ENCODE results near the gene CBLB. TPM values are rescaled to one million over a fixed set of nuclear protein-coding genes. Genes with fewer than 3 reads are reported as not detected.

The CBLB gene
- total RNA-seq, 5 donors from 2014 or later (not counting 1 experiment from before 2014, with no cell fraction given) = 81.3 to 120 (median 99.6) TPM

- no CpG with 5 or more reads among the region's 4 CpGs for WGBS (ENCODE audit: insufficient coverage)
- H3K9me3 Mint-ChIP-seq = no peaks in the 10 kb centered on the region
- H3K27ac ChIP-seq (ENCODE audit: low read length) = no peak overlapping the region
- H3K4me1 ChIP-seq (ENCODE audit: control insufficient read depth in 1 of 2, extremely low read depth in 1 of 2, insufficient read depth in 2 of 2, low read length in 2 of 2) = peaks cover 5 to 50% of the 10 kb centered on the region in 2 experiments
- H3K27me3 Mint-ChIP-seq = no peaks in the 10 kb centered on the region
- peaks cover 28% of the 10 kb centered on the region for H3K36me3 Mint-ChIP-seq
- H3K27me3 ChIP-seq (replicated peaks in 1 of 2; ENCODE audit: control insufficient read depth in 2 of 2, extremely low read depth in 1 of 2, insufficient read depth in 2 of 2, low read length in 1 of 2) = no peaks in the 10 kb centered on the region
- H3K36me3 ChIP-seq (ENCODE audit: control insufficient read depth in 2 of 2, extremely low read depth in 1 of 2, insufficient read depth in 1 of 2, low read length in 1 of 2) = peaks cover 0 to 18% of the 10 kb centered on the region in 2 donors
- ATAC-seq (replicated peaks in 1 of 4) = no peak
- H3K4me3 Mint-ChIP-seq = peak overlapping the region; percentile 88 to 98 (median 93)
- peak overlapping the region; percentile 34 to 42 for H3K27ac Mint-ChIP-seq
- peaks cover 39 to 45% (median 45%) of the 10 kb centered on the region in 3 donors for H3K4me1 Mint-ChIP-seq
- H3K4me3 ChIP-seq (ENCODE audit: control insufficient read depth in 1 of 2, extremely low read depth in 1 of 2, low read length in 1 of 2) = no peak overlapping the region
- POLR2A ChIA-PET = no interaction called here
- no peaks in the 10 kb centered on the region for H3K9me3 ChIP-seq
- DNase-seq = no peak
- CTCF ChIA-PET = no interaction called here
These were observed 4.6 kb downstream of the CBLB start for GRCh38 chr3:105864212-105864611.

- CTCF ChIA-PET = interaction anchor here in 1 of 2 donors (1.0 kb wide), 1 partner anchor 176 kb away, joined by 3 read pairs; no protein-coding TSS in a partner anchor
- no peaks in the 10 kb centered on the region for H3K27me3 ChIP-seq (replicated peaks in 1 of 2; ENCODE audit: control insufficient read depth in 2 of 2, extremely low read depth in 1 of 2, insufficient read depth in 2 of 2, low read length in 1 of 2)
- H3K9me3 Mint-ChIP-seq = no peaks in the 10 kb centered on the region
- no peak overlapping the region for H3K27ac Mint-ChIP-seq
- no peak for DNase-seq
- H3K27me3 Mint-ChIP-seq = no peaks in the 10 kb centered on the region
- H3K4me3 Mint-ChIP-seq = peak overlapping the region in 2 of 3 donors; percentile 7 to 98
- POLR2A ChIA-PET = no interaction called here
- WGBS (ENCODE audit: insufficient coverage) = no CpG with 5 or more reads among the region's 1 CpG
- H3K27ac ChIP-seq (ENCODE audit: low read length) = no peak overlapping the region
- H3K4me1 Mint-ChIP-seq = peaks cover 43 to 48% (median 48%) of the 10 kb centered on the region in 3 donors
- ATAC-seq (replicated peaks in 1 of 4) = no peak
- peaks cover 32% of the 10 kb centered on the region for H3K36me3 Mint-ChIP-seq
- no peaks in the 10 kb centered on the region for H3K9me3 ChIP-seq
- peaks cover 0 to 18% of the 10 kb centered on the region in 2 donors for H3K36me3 ChIP-seq (ENCODE audit: control insufficient read depth in 2 of 2, extremely low read depth in 1 of 2, insufficient read depth in 1 of 2, low read length in 1 of 2)
- H3K4me1 ChIP-seq (ENCODE audit: control insufficient read depth in 1 of 2, extremely low read depth in 1 of 2, insufficient read depth in 2 of 2, low read length in 2 of 2) = peaks cover 5 to 50% of the 10 kb centered on the region in 2 experiments
- no peak overlapping the region for H3K4me3 ChIP-seq (ENCODE audit: control insufficient read depth in 1 of 2, extremely low read depth in 1 of 2, low read length in 1 of 2)
These were observed 5.2 kb downstream of the CBLB start for GRCh38 chr3:105863608-105864007.

GRCh38 chr3:105862217-105862616 is 6.6 kb downstream of the CBLB start:
- Mint-ChIP-seq H3K27me3 (no peaks in the 10 kb centered on the region), H3K9me3 (no peaks in the 10 kb centered on the region), H3K4me3 (no peak overlapping the region), H3K4me1 (peaks cover 49 to 61% (median 55%) of the 10 kb centered on the region in 3 donors), H3K36me3 (peaks cover 40% of the 10 kb centered on the region), H3K27ac (no peak overlapping the region)
- H3K27me3 ChIP-seq (replicated peaks in 1 of 2; ENCODE audit: control insufficient read depth in 2 of 2, extremely low read depth in 1 of 2, insufficient read depth in 2 of 2, low read length in 1 of 2) = no peaks in the 10 kb centered on the region
- H3K4me3 ChIP-seq (ENCODE audit: control insufficient read depth in 1 of 2, extremely low read depth in 1 of 2, low read length in 1 of 2) = peak overlapping the region in 1 of 2 donors; percentile 3
- peaks cover 0 to 30% of the 10 kb centered on the region in 2 donors for H3K36me3 ChIP-seq (ENCODE audit: control insufficient read depth in 2 of 2, extremely low read depth in 1 of 2, insufficient read depth in 1 of 2, low read length in 1 of 2)
- 24% methylated on average over 3 of the region's 3 CpGs for WGBS (ENCODE audit: insufficient coverage)
- ChIA-PET POLR2A (no interaction called here), CTCF (no interaction called here)
- ATAC-seq (replicated peaks in 1 of 4) (peak in 2 of 4 experiments; percentile 13 to 66), DNase-seq (peak in 2 of 35 experiments; percentile 14 to 36)
- H3K4me1 ChIP-seq (ENCODE audit: control insufficient read depth in 1 of 2, extremely low read depth in 1 of 2, insufficient read depth in 2 of 2, low read length in 2 of 2) = peaks cover 9 to 52% of the 10 kb centered on the region in 2 experiments
- H3K9me3 ChIP-seq = no peaks in the 10 kb centered on the region
- H3K27ac ChIP-seq (ENCODE audit: low read length) = peak overlapping the region; percentile 8

GRCh38 chr3:105860641-105861040 is 8.2 kb downstream of the CBLB start:
- H3K27ac Mint-ChIP-seq = no peak overlapping the region
- CTCF ChIA-PET = interaction anchor here (0.8 to 1.0 kb wide), 2 partner anchors 8 kb away, joined by 3 read pairs; partner anchors contain the start of gene CBLB (in 1 of the 2)
- no CpG with 5 or more reads among the region's 1 CpG for WGBS (ENCODE audit: insufficient coverage)
- H3K4me1 Mint-ChIP-seq = peaks cover 37 to 59% (median 50%) of the 10 kb centered on the region in 3 donors
- Histone ChIP-seq H3K4me3 (ENCODE audit: control insufficient read depth in 1 of 2, extremely low read depth in 1 of 2, low read length in 1 of 2) (no peak overlapping the region), H3K9me3 (no peaks in the 10 kb centered on the region), H3K27ac (ENCODE audit: low read length) (no peak overlapping the region), H3K36me3 (ENCODE audit: control insufficient read depth in 2 of 2, extremely low read depth in 1 of 2, insufficient read depth in 1 of 2, low read length in 1 of 2) (peaks cover 0 to 32% of the 10 kb centered on the region in 2 donors), H3K27me3 (replicated peaks in 1 of 2; ENCODE audit: control insufficient read depth in 2 of 2, extremely low read depth in 1 of 2, insufficient read depth in 2 of 2, low read length in 1 of 2) (no peaks in the 10 kb centered on the region), H3K4me1 (ENCODE audit: control insufficient read depth in 1 of 2, extremely low read depth in 1 of 2, insufficient read depth in 2 of 2, low read length in 2 of 2) (peaks cover 8 to 44% of the 10 kb centered on the region in 2 experiments)
- ATAC-seq (replicated peaks in 1 of 4) = no peak
- H3K4me3 Mint-ChIP-seq = no peak overlapping the region
- H3K27me3 Mint-ChIP-seq = no peaks in the 10 kb centered on the region
- DNase-seq = no peak
- peaks cover 35% of the 10 kb centered on the region for H3K36me3 Mint-ChIP-seq
- POLR2A ChIA-PET = interaction anchor here (0.5 to 1.0 kb wide), 3 partner anchors 20 to 89 kb away, joined by 3 to 9 read pairs (median 3); no protein-coding TSS in a partner anchor
- no peaks in the 10 kb centered on the region for H3K9me3 Mint-ChIP-seq

GRCh38 chr3:105858017-105858416 is 10.8 kb downstream of the CBLB start:
- ATAC-seq (replicated peaks in 1 of 4) (no peak), DNase-seq (no peak)
- Histone ChIP-seq H3K4me1 (ENCODE audit: control insufficient read depth in 1 of 2, extremely low read depth in 1 of 2, insufficient read depth in 2 of 2, low read length in 2 of 2) (peaks cover 14 to 26% of the 10 kb centered on the region in 2 experiments), H3K9me3 (no peaks in the 10 kb centered on the region), H3K27me3 (replicated peaks in 1 of 2; ENCODE audit: control insufficient read depth in 2 of 2, extremely low read depth in 1 of 2, insufficient read depth in 2 of 2, low read length in 1 of 2) (no peaks in the 10 kb centered on the region), H3K36me3 (ENCODE audit: control insufficient read depth in 2 of 2, extremely low read depth in 1 of 2, insufficient read depth in 1 of 2, low read length in 1 of 2) (peaks cover 0 to 37% of the 10 kb centered on the region in 2 donors), H3K27ac (ENCODE audit: low read length) (no peak overlapping the region), H3K4me3 (ENCODE audit: control insufficient read depth in 1 of 2, extremely low read depth in 1 of 2, low read length in 1 of 2) (no peak overlapping the region)
- Mint-ChIP-seq H3K4me1 (peaks cover 30 to 54% (median 48%) of the 10 kb centered on the region in 3 donors), H3K9me3 (no peaks in the 10 kb centered on the region), H3K27ac (peak overlapping the region in 1 of 2 donors; percentile 17), H3K36me3 (peaks cover 42% of the 10 kb centered on the region), H3K4me3 (no peak overlapping the region), H3K27me3 (no peaks in the 10 kb centered on the region)
- CTCF ChIA-PET = no interaction called here
- POLR2A ChIA-PET = interaction anchor here in 1 of 2 donors (0.6 to 1.7 kb wide), 4 partner anchors 9 to 35 kb away, joined by 3 to 9 read pairs (median 4); no protein-coding TSS in a partner anchor
- 82% methylated on average over 2 of the region's 3 CpGs for WGBS (ENCODE audit: insufficient coverage)

GRCh38 chr3:105857601-105858000 is 11.2 kb downstream of the CBLB start:
- POLR2A ChIA-PET = interaction anchor here in 1 of 2 donors (1.2 to 1.7 kb wide), 2 partner anchors 10 to 12 kb away, joined by 5 to 9 read pairs; no protein-coding TSS in a partner anchor
- Mint-ChIP-seq H3K4me1 (peaks cover 31 to 57% (median 49%) of the 10 kb centered on the region in 3 donors), H3K4me3 (no peak overlapping the region), H3K36me3 (peaks cover 46% of the 10 kb centered on the region), H3K27ac (peak overlapping the region in 1 of 2 donors; percentile 17), H3K27me3 (no peaks in the 10 kb centered on the region), H3K9me3 (no peaks in the 10 kb centered on the region)
- no peak for ATAC-seq (replicated peaks in 1 of 4)
- peaks cover 12 to 22% of the 10 kb centered on the region in 2 experiments for H3K4me1 ChIP-seq (ENCODE audit: control insufficient read depth in 1 of 2, extremely low read depth in 1 of 2, insufficient read depth in 2 of 2, low read length in 2 of 2)
- peaks cover 0 to 40% of the 10 kb centered on the region in 2 donors for H3K36me3 ChIP-seq (ENCODE audit: control insufficient read depth in 2 of 2, extremely low read depth in 1 of 2, insufficient read depth in 1 of 2, low read length in 1 of 2)
- H3K9me3 ChIP-seq = no peaks in the 10 kb centered on the region
- CTCF ChIA-PET = no interaction called here
- no peaks in the 10 kb centered on the region for H3K27me3 ChIP-seq (replicated peaks in 1 of 2; ENCODE audit: control insufficient read depth in 2 of 2, extremely low read depth in 1 of 2, insufficient read depth in 2 of 2, low read length in 1 of 2)
- no peak for DNase-seq
- no peak overlapping the region for H3K27ac ChIP-seq (ENCODE audit: low read length)
- no CpG with 5 or more reads among the region's 1 CpG for WGBS (ENCODE audit: insufficient coverage)
- no peak overlapping the region for H3K4me3 ChIP-seq (ENCODE audit: control insufficient read depth in 1 of 2, extremely low read depth in 1 of 2, low read length in 1 of 2)
